Transverse colon (tissue), 4 donors: ENCODE results near the gene ZKSCAN1. TPM values are rescaled to one million over a fixed set of nuclear protein-coding genes. Genes with fewer than 3 reads are reported as not detected.

ENCODE experiments used
- DNase-seq: peaks from one replicate; pipeline ENCODE4 v3.0.0-alpha.2; 2019
- H3K27ac ChIP-seq, 4 donors: fragments of 200-600 bp; sonication (generic); 2 replicates each; pipeline ENCODE4 v1.5.1; 2016 to 2018; ENCODE audit warnings: inconsistent platforms in 4 of 4
- H3K27me3 ChIP-seq: fragments of 200-600 bp; sonication (generic); 2 replicates; pipeline ENCODE4 v1.5.1; 2017; ENCODE audit warnings: inconsistent platforms
- H3K36me3 ChIP-seq, 4 donors: fragments of 200-600 bp; sonication (generic); 2 replicates each; pipeline ENCODE4 v1.5.1; 2017 to 2019; ENCODE audit warnings: inconsistent platforms in 4 of 4
- H3K4me1 ChIP-seq, 4 donors: fragments of 200-600 bp; sonication (generic); 2 replicates each; pipeline ENCODE4 v1.5.1; 2017 to 2020; ENCODE audit warnings: inconsistent platforms in 4 of 4
- H3K4me3 ChIP-seq, 4 donors: fragments of 200-600 bp; sonication (generic); 1 replicate in 1 of 4; 2 replicates in 3 of 4; pipeline versions ENCODE4 v1.5.1 to v1.6.1; 2017 to 2019; ENCODE audit warnings: inconsistent platforms in 4 of 4
- H3K9me3 ChIP-seq, 2 donors: fragments of 200-600 bp; sonication (generic); 2 replicates each; pipeline ENCODE4 v1.5.1; 2017 to 2019; ENCODE audit warnings: inconsistent platforms in 2 of 2
- CTCF ChIP-seq, 5 experiments: fragments of 200-600 bp in 3 of 5; fragments of 450-650 bp in 2 of 5; sonication (generic) in 3 of 5; IDR thresholded peaks; 1 replicate in 2 of 5; 2 replicates in 3 of 5; pipeline ENCODE4 v1.5.1; 2016 to 2017; ENCODE audit warnings: antibody characterized with exemption in 5 of 5, inconsistent platforms in 3 of 5, mild to moderate bottlenecking in 2 of 5, moderate library complexity in 1 of 5
- EP300 ChIP-seq: sonication (generic); formaldehyde crosslinking; IDR thresholded peaks from one replicate; pipeline ENCODE4 v1.6.1; 2017; ENCODE audit warnings: antibody characterized with exemption, low read depth
- POLR2A ChIP-seq: fragments of 450-650 bp; IDR thresholded peaks from one replicate; pipeline ENCODE4 v1.6.1; 2016; ENCODE audit warnings: antibody characterized with exemption, mild to moderate bottlenecking, moderate library complexity
- POLR2AphosphoS5 ChIP-seq, 3 donors: sonication (generic); formaldehyde crosslinking; IDR thresholded peaks; one replicate each; pipeline ENCODE4 v1.6.1; 2016; ENCODE audit warnings: antibody characterized with exemption in 3 of 3
- whole genome bisulfite sequencing, 2 donors: methylation state at CpG; one replicate each; pipeline ENCODE4 v1.1.5; 2018; ENCODE audit warnings: low coverage in 1 of 2; 5-methylcytosine and 5-hydroxymethylcytosine counted together
- in situ Hi-C, 4 donors: fragments of 200-750 bp; cut with MboI; loops; one replicate each; pipeline versions ENCODE4 v1.15.0 to v1.15.1; 2017; ENCODE audit warnings: low sequenced_read_pairs in 3 of 4, low pct_ligation_motif_present in 1 of 4, low pct_unique_long_range_greater_than_20kb in 1 of 4
- intact Hi-C: fragments of 100-400 bp; cut with DNase I; formaldehyde crosslinking; loops from one replicate; pipeline ENCODE4 v1.15.1; 2023; ENCODE audit warnings: low total_unique reads
- total RNA-seq, 4 donors: library from RNA; depleted of rRNA; stranded (reverse); fragments of >200 nt; gene quantifications; one replicate each; pipeline ENCODE4 v1.1.0, GENCODE V29; 2016

ZKSCAN1 gene
- total RNA-seq, 4 donors from 2014 or later: 63.1 to 97.5 (median 84.5) TPM

- intact Hi-C loops: no loop called here
- in situ Hi-C loops: loop anchor here in 3 of 4 donors (25.0 kb wide), 1 partner anchor 153 kb away; the partner anchor contains the start of gene TRIM4 (in 3 of the 3)
- Histone ChIP-seq H3K9me3 (peaks cover 1 to 2% of the 10 kb centered on the region in 2 donors), H3K27ac (peak overlapping the region; percentile 42 to 80 (median 64)), H3K4me1 (peaks cover 0 to 9% (median 6%) of the 10 kb centered on the region in 4 donors), H3K36me3 (peaks cover 0 to 23% (median 7%) of the 10 kb centered on the region in 4 donors), H3K27me3 (no peaks in the 10 kb centered on the region), H3K4me3 (no peak overlapping the region)
- DNase-seq: no peak
- WGBS, 2 donors: 63 to 70% methylated on average over 6 to 8 of the region's 8 CpGs
- no peak for TF ChIP-seq CTCF (IDR thresholded peaks at IDR 0.05)
- TF ChIP-seq POLR2A: no peak
- peak; percentile 70 to 92 (median 87) for TF ChIP-seq POLR2AphosphoS5 (IDR thresholded peaks at IDR 0.05)
- TF ChIP-seq EP300: peak; percentile 37
Measured at GRCh38 chr7:100065452-100066186, 50.2 kb downstream of the ZKSCAN1 start.

- in situ Hi-C loops: loop anchor here in 3 of 4 donors (25.0 kb wide), 1 partner anchor 155 kb away; the partner anchor contains the start of gene TRIM4 (in 3 of the 3)
- intact Hi-C loops: no loop called here
- peaks cover 0 to 9% (median 6%) of the 10 kb centered on the region in 4 donors for H3K4me1 ChIP-seq
- peaks cover 10 to 32% (median 20%) of the 10 kb centered on the region in 4 donors for H3K36me3 ChIP-seq
- H3K4me3 ChIP-seq: no peak overlapping the region
- H3K27me3 ChIP-seq: no peaks in the 10 kb centered on the region
- no peak overlapping the region for H3K27ac ChIP-seq
- DNase-seq: no peak
- TF ChIP-seq EP300 (no peak), CTCF (IDR thresholded peaks at IDR 0.05) (no peak), POLR2AphosphoS5 (IDR thresholded peaks at IDR 0.05) (no peak), POLR2A (no peak)
- 94 to 95% methylated on average over 3 to 7 of the region's 7 CpGs for WGBS, 2 donors
- H3K9me3 ChIP-seq: peaks cover 15% of the 10 kb centered on the region in 2 donors
Measured at GRCh38 chr7:100066953-100067352, 51.6 kb downstream of the ZKSCAN1 start.

- no peak overlapping the region for H3K27ac ChIP-seq
- no peak overlapping the region for H3K4me3 ChIP-seq
- in situ Hi-C loops (loop anchor here in 3 of 4 donors (10.0 to 25.0 kb wide), 2 partner anchors 75 to 158 kb away; partner anchors contain the start of gene TRIM4 (in 3 of the 3)), intact Hi-C loops (no loop called here)
- H3K9me3 ChIP-seq: peaks cover 22 to 24% of the 10 kb centered on the region in 2 donors
- H3K27me3 ChIP-seq: no peaks in the 10 kb centered on the region
- TF ChIP-seq POLR2A (no peak), POLR2AphosphoS5 (IDR thresholded peaks at IDR 0.05) (no peak), EP300 (no peak), CTCF (IDR thresholded peaks at IDR 0.05) (no peak)
- H3K4me1 ChIP-seq: peaks cover 0 to 7% (median 6%) of the 10 kb centered on the region in 4 donors
- H3K36me3 ChIP-seq: peaks cover 10 to 56% (median 36%) of the 10 kb centered on the region in 4 donors
- WGBS, 2 donors: 93 to 100% methylated on average over 2 to 5 of the region's 5 CpGs
- no peak for DNase-seq
Measured at GRCh38 chr7:100069991-100070390, 54.6 kb downstream of the ZKSCAN1 start.

- 93 to 97% methylated on average over 5 to 11 of the region's 11 CpGs for WGBS, 2 donors
- H3K36me3 ChIP-seq: peaks cover 10 to 68% (median 42%) of the 10 kb centered on the region in 4 donors
- in situ Hi-C loops (loop anchor here in 3 of 4 donors (10.0 to 25.0 kb wide), 2 partner anchors 76 to 159 kb away; partner anchors contain the start of gene TRIM4 (in 3 of the 3)), intact Hi-C loops (no loop called here)
- no peaks in the 10 kb centered on the region for H3K27me3 ChIP-seq
- H3K4me1 ChIP-seq: peaks cover 0 to 2% (median 0%) of the 10 kb centered on the region in 4 donors
- peaks cover 22 to 24% of the 10 kb centered on the region in 2 donors for H3K9me3 ChIP-seq
- no peak overlapping the region for H3K4me3 ChIP-seq
- no peak for TF ChIP-seq CTCF (IDR thresholded peaks at IDR 0.05)
- no peak for TF ChIP-seq POLR2AphosphoS5 (IDR thresholded peaks at IDR 0.05)
- no peak for TF ChIP-seq POLR2A
- TF ChIP-seq EP300: no peak
- DNase-seq: no peak
- H3K27ac ChIP-seq: no peak overlapping the region
Measured at GRCh38 chr7:100071018-100071723, 55.8 kb downstream of the ZKSCAN1 start.
